IMR-90 (cell line): ENCODE results near the gene TMEM100. TPM values are rescaled to one million over a fixed set of nuclear protein-coding genes. Genes with fewer than 3 reads are reported as not detected.

Source experiments
- ATAC-seq: fragments of 200-7000 bp; cut with Tn5 transposase; 2 replicates; pipeline ENCODE4 v1.9.1; 2020; ENCODE audit warnings: low read depth, mild to moderate bottlenecking, moderate library complexity
- BruUV-seq: library from RNA; stranded (reverse); fragments of 400-500 nt; replicated peaks from 2 replicates; lab custom pipeline; 2021; lab: Mats Ljungman, UMichigan
- CTCF ChIA-PET: fragments of 300-600 bp; formaldehyde crosslinking; extraction: SDS; loops from one replicate; lab custom pipeline; 2021; ENCODE audit warnings: antibody characterized with exemption; lab: Yijun Ruan, JAX
- POLR2A ChIA-PET: fragments of 300-600 bp; sonication (Branson Sonifier 250); formaldehyde crosslinking; loops from one replicate; lab custom pipeline; 2022; ENCODE audit warnings: antibody characterized with exemption; ENCODE audit not compliant: unreplicated experiment; lab: Charles Lee
- DNase-seq: peaks from one replicate; pipeline ENCODE4 v3.0.0; 2013
- H2AFZ ChIP-seq: replicated peaks from 2 replicates; pipeline ENCODE3; 2013; ENCODE audit warnings: low read length, mild to moderate bottlenecking; ENCODE audit not compliant: poor library complexity
- H2AK5ac ChIP-seq: 2 replicates; pipeline ENCODE4 v1.6.1; 2013; ENCODE audit warnings: low read depth, low read length, inconsistent platforms
- H2AK9ac ChIP-seq: replicated peaks from 2 replicates; pipeline ENCODE3; 2013; ENCODE audit warnings: mild to moderate bottlenecking, low read depth, low read length, moderate library complexity; ENCODE audit not compliant: poor library complexity
- H2BK120ac ChIP-seq: 2 replicates; pipeline ENCODE4 v1.6.1; 2013; ENCODE audit warnings: low read depth, low read length, inconsistent platforms
- H2BK15ac ChIP-seq: 3 replicates; pipeline ENCODE4 v1.6.1; 2013; ENCODE audit warnings: low read depth, low read length, inconsistent platforms
- H2BK20ac ChIP-seq: 2 replicates; pipeline ENCODE4 v1.6.1; 2013; ENCODE audit warnings: low read depth, mild to moderate bottlenecking, inconsistent platforms, low read length, moderate library complexity
- H2BK5ac ChIP-seq: 2 replicates; pipeline ENCODE4 v1.6.1; 2013; ENCODE audit warnings: mild to moderate bottlenecking, low read depth, low read length, inconsistent platforms; ENCODE audit not compliant: poor library complexity, severe bottlenecking
- H3K14ac ChIP-seq: replicated peaks from 2 replicates; pipeline ENCODE4 v1.6.1; 2013; ENCODE audit warnings: low read depth, low read length, inconsistent platforms
- H3K18ac ChIP-seq: 2 replicates; pipeline ENCODE4 v1.6.1; 2013; ENCODE audit warnings: low read depth, low read length, control low read depth
- H3K23ac ChIP-seq: 2 replicates; pipeline ENCODE4 v1.6.1; 2013; ENCODE audit warnings: low read depth, low read length, inconsistent platforms
- H3K27ac ChIP-seq: 2 replicates; pipeline ENCODE4 v1.5.1; 2013; ENCODE audit warnings: mild to moderate bottlenecking, control low read depth, low read length; ENCODE audit not compliant: insufficient read depth
- H3K27me3 ChIP-seq: 2 replicates; pipeline ENCODE4 v1.6.1; 2013; ENCODE audit warnings: low read length; ENCODE audit not compliant: control insufficient read depth, insufficient read depth
- H3K36me3 ChIP-seq: 2 replicates; pipeline ENCODE4 v1.6.1; 2013; ENCODE audit warnings: low read length, mixed read lengths; ENCODE audit not compliant: control insufficient read depth, insufficient read depth
- H3K4ac ChIP-seq: 2 replicates; pipeline ENCODE4 v1.6.1; 2013; ENCODE audit warnings: low read depth, low read length, inconsistent platforms
- H3K4me1 ChIP-seq: 2 replicates; pipeline ENCODE4 v1.6.1; 2013; ENCODE audit warnings: low read length, mixed read lengths; ENCODE audit not compliant: control insufficient read depth, insufficient read depth
- H3K4me2 ChIP-seq: 2 replicates; pipeline ENCODE4 v1.6.1; 2013; ENCODE audit warnings: low read depth, mild to moderate bottlenecking, control low read depth, low read length, moderate library complexity
- H3K4me3 ChIP-seq: 2 replicates; pipeline ENCODE4 v1.5.1; 2013; ENCODE audit warnings: low read depth, mild to moderate bottlenecking, control low read depth, low read length, moderate library complexity; ENCODE audit not compliant: insufficient read depth
- H3K56ac ChIP-seq: 2 replicates; pipeline ENCODE4 v1.6.1; 2013; ENCODE audit warnings: low read length, inconsistent platforms; ENCODE audit not compliant: insufficient read depth; ENCODE audit errors: extremely low read depth
- H3K79me1 ChIP-seq, 2 experiments: 2 replicates each; pipeline ENCODE4 v1.6.1; 2013; ENCODE audit warnings: low read length in 2 of 2, inconsistent platforms in 1 of 2, low read depth in 1 of 2
- H3K9ac ChIP-seq: 2 replicates; pipeline ENCODE4 v1.6.1; 2013; ENCODE audit warnings: low read depth, low read length, control low read depth
- H3K9me1 ChIP-seq: 2 replicates; pipeline ENCODE4 v1.6.1; 2013; ENCODE audit warnings: low read length, inconsistent platforms; ENCODE audit not compliant: insufficient read depth
- H3K9me3 ChIP-seq: 2 replicates; pipeline ENCODE4 v1.6.1; 2013; ENCODE audit warnings: low read length; ENCODE audit not compliant: control insufficient read depth, insufficient read depth
- H4K20me1 ChIP-seq: 2 replicates; pipeline ENCODE4 v1.6.1; 2013; ENCODE audit warnings: low read length, inconsistent platforms; ENCODE audit not compliant: insufficient read depth
- H4K5ac ChIP-seq: 2 replicates; pipeline ENCODE4 v1.6.1; 2013; ENCODE audit warnings: mild to moderate bottlenecking, low read depth, low read length, control low read depth
- H4K8ac ChIP-seq, 2 experiments: 2 replicates each; pipeline ENCODE4 v1.6.1; 2013; ENCODE audit warnings: low read depth in 2 of 2, low read length in 2 of 2, control low read depth in 1 of 2, inconsistent platforms in 1 of 2
- H4K91ac ChIP-seq: 2 replicates; pipeline ENCODE4 v1.6.1; 2013; ENCODE audit warnings: low read depth, low read length, inconsistent platforms; ENCODE audit not compliant: insufficient read depth
- CHD1 ChIP-seq: IDR thresholded peaks from 2 replicates; pipeline ENCODE4 v1.6.1; 2012; ENCODE audit warnings: low read depth, low read length, improper control_type of control experiment
- ELK1 ChIP-seq: fragments of 150-350 bp; IDR thresholded peaks from 2 replicates; pipeline ENCODE4 v1.6.1; 2016; ENCODE audit warnings: low read depth, mild to moderate bottlenecking, low read length, moderate library complexity, borderline replicate concordance
- MXI1 ChIP-seq: IDR thresholded peaks from 2 replicates; pipeline ENCODE4 v1.6.1; 2012; ENCODE audit warnings: low read depth, mild to moderate bottlenecking, low read length, moderate library complexity, borderline replicate concordance
- NFE2L2 ChIP-seq: fragments of 150-350 bp; IDR thresholded peaks from 2 replicates; pipeline ENCODE4 v1.6.1; 2016; ENCODE audit warnings: low read depth, mild to moderate bottlenecking, low read length
- POLR2A ChIP-seq: IDR thresholded peaks from 2 replicates; pipeline ENCODE4 v1.6.1; 2012; ENCODE audit warnings: mild to moderate bottlenecking, low read depth, low read length
- RAD21 ChIP-seq: IDR thresholded peaks from 2 replicates; pipeline ENCODE4 v1.6.1; 2012; ENCODE audit warnings: low read length, improper control_type of control experiment
- WGBS, 2 experiments: methylation state at CpG; one replicate each; pipeline versions ENCODE4 v1.1.5 to v1.1.7; 2013; ENCODE audit warnings: missing lambda C conversion rate in 2 of 2; ENCODE audit not compliant: insufficient read length in 1 of 2; ENCODE audit errors: extremely low coverage in 2 of 2; 5-methylcytosine and 5-hydroxymethylcytosine counted together
- dilution Hi-C: fragments of 300-500 bp; cut with HindIII; formaldehyde crosslinking; loops from one replicate; pipeline ENCODE4 v1.14.3; 2018; ENCODE audit warnings: low sequenced_read_pairs; ENCODE audit not compliant: unreplicated experiment
- in situ Hi-C: fragments of 300-500 bp; cut with MboI; formaldehyde crosslinking; loops from 3 replicates; pipeline ENCODE4 v1.14.3; 2019; ENCODE audit warnings: low sequenced_read_pairs, inconsistent platforms, mixed read lengths
- intact Hi-C: fragments of 100-400 bp; cut with micrococcal nuclease; formaldehyde crosslinking; loops from 2 replicates; pipeline ENCODE4 v1.10.0; 2022
- polyA plus RNA-seq, 3 experiments: library from polyadenylated mRNA; depleted of rRNA; stranded (reverse); fragments of >200 nt; gene quantifications; 2 replicates each; pipeline ENCODE4 v1.2.3, GENCODE V29; 2012; ENCODE audit warnings: low replicate concordance in 1 of 3
- total RNA-seq: library from RNA; depleted of rRNA; stranded (reverse); fragments of >200 nt; gene quantifications from 2 replicates; pipeline ENCODE4 v1.2.3, GENCODE V29; 2012
- TF ChIP-seq, protein P1 (sequence below): conservative IDR thresholded peaks from 2 replicates; pipeline ENCODE4 v1.5.1; 2012; ENCODE audit warnings: mild to moderate bottlenecking, low read depth, low read length, improper control_type of control experiment

The TMEM100 gene
- total and polyA plus RNA-seq, 2 of the 4 experiments (the other 2 are of a cell fraction): 0.21 to 0.36 TPM

- TF ChIP-seq, protein P1, sequence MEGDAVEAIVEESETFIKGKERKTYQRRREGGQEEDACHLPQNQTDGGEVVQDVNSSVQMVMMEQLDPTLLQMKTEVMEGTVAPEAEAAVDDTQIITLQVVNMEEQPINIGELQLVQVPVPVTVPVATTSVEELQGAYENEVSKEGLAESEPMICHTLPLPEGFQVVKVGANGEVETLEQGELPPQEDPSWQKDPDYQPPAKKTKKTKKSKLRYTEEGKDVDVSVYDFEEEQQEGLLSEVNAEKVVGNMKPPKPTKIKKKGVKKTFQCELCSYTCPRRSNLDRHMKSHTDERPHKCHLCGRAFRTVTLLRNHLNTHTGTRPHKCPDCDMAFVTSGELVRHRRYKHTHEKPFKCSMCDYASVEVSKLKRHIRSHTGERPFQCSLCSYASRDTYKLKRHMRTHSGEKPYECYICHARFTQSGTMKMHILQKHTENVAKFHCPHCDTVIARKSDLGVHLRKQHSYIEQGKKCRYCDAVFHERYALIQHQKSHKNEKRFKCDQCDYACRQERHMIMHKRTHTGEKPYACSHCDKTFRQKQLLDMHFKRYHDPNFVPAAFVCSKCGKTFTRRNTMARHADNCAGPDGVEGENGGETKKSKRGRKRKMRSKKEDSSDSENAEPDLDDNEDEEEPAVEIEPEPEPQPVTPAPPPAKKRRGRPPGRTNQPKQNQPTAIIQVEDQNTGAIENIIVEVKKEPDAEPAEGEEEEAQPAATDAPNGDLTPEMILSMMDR: no peak
- no peak for TF ChIP-seq MXI1
- TF ChIP-seq RAD21: no peak
These were observed 5.2 kb downstream of the TMEM100 start (continued) for GRCh38 chr17:55717432-55717831.

GRCh38 chr17:55710829-55711496, 11.7 kb downstream of the TMEM100 start:
- ATAC-seq (no peak), DNase-seq (no peak)
- no peak overlapping the region for H2BK120ac ChIP-seq
- intact Hi-C loops (no loop called here), in situ Hi-C loops (no loop called here), dilution Hi-C loops (no loop called here)
- H3K27ac ChIP-seq: no peak overlapping the region
- no peak overlapping the region for H3K4me3 ChIP-seq
- no peak overlapping the region for H3K4ac ChIP-seq
- TF ChIP-seq POLR2A (no peak), NFE2L2 (no peak), ELK1 (no peak), CHD1 (no peak), RAD21 (no peak)
- TF ChIP-seq, protein P1: no peak
- H3K27me3 ChIP-seq: peaks cover 3% of the 10 kb centered on the region
- H3K4me1 ChIP-seq: peaks cover 2% of the 10 kb centered on the region; the same call in 1 of the 2 replicates
- no peak overlapping the region for H4K91ac ChIP-seq
- no CpG with 5 or more reads among the region's 4 CpGs for WGBS, 2 experiments
- no peaks in the 10 kb centered on the region for H3K79me1 ChIP-seq
- H3K36me3 ChIP-seq: no peaks in the 10 kb centered on the region
- no peaks in the 10 kb centered on the region for H3K9me1 ChIP-seq
- no peak overlapping the region for H2BK20ac ChIP-seq
- no peak overlapping the region for H3K14ac ChIP-seq
- no peak overlapping the region for H3K18ac ChIP-seq
- no peak overlapping the region for H3K56ac ChIP-seq
- no peak overlapping the region for H3K9ac ChIP-seq
- BruUV-seq: no TSS peak
- no peaks in the 10 kb centered on the region for H3K9me3 ChIP-seq
- no peak overlapping the region for H4K5ac ChIP-seq
- H2BK15ac ChIP-seq: no peak overlapping the region
- no peaks in the 10 kb centered on the region for H4K20me1 ChIP-seq
- H4K8ac ChIP-seq: no peak overlapping the region
- no peak overlapping the region for H3K23ac ChIP-seq
- H2BK5ac ChIP-seq: no peak overlapping the region
- no peak overlapping the region for H2AK5ac ChIP-seq
- no peak overlapping the region for H2AFZ ChIP-seq
- ChIA-PET POLR2A (no interaction called here), CTCF (no interaction called here)
- H2AK9ac ChIP-seq: no peak overlapping the region
- H3K4me2 ChIP-seq: no peak overlapping the region
